ENCODE measurements around the gene FCRL6. TPM values are rescaled to one million over a fixed set of nuclear protein-coding genes. Genes with fewer than 3 reads are reported as not detected.

FCRL6 gene
- total RNA-seq, 1 experiment from 2014 or later, result not detected

GRCh38 chr1:159774465-159774864, 27.7 kb upstream of the FCRL6 start:
- no TSS peak for BruUV-seq (replicated peaks)
- POLR2A ChIA-PET, result no interaction called here
- intact Hi-C loops (cut with micrococcal nuclease; ENCODE audit: unreplicated experiment), result no loop called here
- Histone ChIP-seq H3K36me3 (ENCODE audit: control insufficient read depth, insufficient read depth, low read length) (no peaks in the 10 kb centered on the region), H3K9me3 (ENCODE audit: control insufficient read depth, insufficient read depth, low read depth, low read length) (no peaks in the 10 kb centered on the region), H3K27ac (ENCODE audit: low read length) (no peak overlapping the region), H3K27me3 (ENCODE audit: control insufficient read depth, insufficient read depth, low read length) (peaks cover 7% of the 10 kb centered on the region; the same call in 1 of the 2 replicates), H3K4me3 (ENCODE audit: low read depth in 2 of 2, low read length in 2 of 2) (no peak overlapping the region), H3K4me1 (ENCODE audit: control insufficient read depth, insufficient read depth, low read length) (no peaks in the 10 kb centered on the region)
- ATAC-seq (no peak), DNase-seq (ENCODE audit: low read depth, low spot score) (no peak)
- CTCF ChIA-PET, result no interaction called here
- in situ Hi-C loops (cut with HindIII; ENCODE audit: low pct_unique_long_range_greater_than_20kb, low sequenced_read_pairs), result no loop called here
- no peak for TF ChIP-seq TCF7L2 (IDR thresholded peaks at IDR 0.05; ENCODE audit: low read depth, low read length)
- TF ChIP-seq POLR2AphosphoS5 (IDR thresholded peaks at IDR 0.05; ENCODE audit: low read depth, low read length), result no peak
- TF ChIP-seq REST (IDR thresholded peaks at IDR 0.05; ENCODE audit: insufficient read depth in 1 of 2, low read depth in 2 of 2, low read length in 1 of 2), result no peak
- TF ChIP-seq, protein P1, sequence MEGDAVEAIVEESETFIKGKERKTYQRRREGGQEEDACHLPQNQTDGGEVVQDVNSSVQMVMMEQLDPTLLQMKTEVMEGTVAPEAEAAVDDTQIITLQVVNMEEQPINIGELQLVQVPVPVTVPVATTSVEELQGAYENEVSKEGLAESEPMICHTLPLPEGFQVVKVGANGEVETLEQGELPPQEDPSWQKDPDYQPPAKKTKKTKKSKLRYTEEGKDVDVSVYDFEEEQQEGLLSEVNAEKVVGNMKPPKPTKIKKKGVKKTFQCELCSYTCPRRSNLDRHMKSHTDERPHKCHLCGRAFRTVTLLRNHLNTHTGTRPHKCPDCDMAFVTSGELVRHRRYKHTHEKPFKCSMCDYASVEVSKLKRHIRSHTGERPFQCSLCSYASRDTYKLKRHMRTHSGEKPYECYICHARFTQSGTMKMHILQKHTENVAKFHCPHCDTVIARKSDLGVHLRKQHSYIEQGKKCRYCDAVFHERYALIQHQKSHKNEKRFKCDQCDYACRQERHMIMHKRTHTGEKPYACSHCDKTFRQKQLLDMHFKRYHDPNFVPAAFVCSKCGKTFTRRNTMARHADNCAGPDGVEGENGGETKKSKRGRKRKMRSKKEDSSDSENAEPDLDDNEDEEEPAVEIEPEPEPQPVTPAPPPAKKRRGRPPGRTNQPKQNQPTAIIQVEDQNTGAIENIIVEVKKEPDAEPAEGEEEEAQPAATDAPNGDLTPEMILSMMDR (IDR thresholded peaks at IDR 0.05), result no peak
- TF ChIP-seq SIN3A (IDR thresholded peaks at IDR 0.05; ENCODE audit: borderline replicate concordance, insufficient read depth, low read depth, low read length), result no peak

- Histone ChIP-seq H3K36me3 (ENCODE audit: control insufficient read depth, insufficient read depth, low read length) (no peaks in the 10 kb centered on the region), H3K27ac (ENCODE audit: low read length) (no peak overlapping the region), H3K4me3 (ENCODE audit: low read depth in 2 of 2, low read length in 2 of 2) (no peak overlapping the region), H3K4me1 (ENCODE audit: control insufficient read depth, insufficient read depth, low read length) (no peaks in the 10 kb centered on the region), H3K9me3 (ENCODE audit: control insufficient read depth, insufficient read depth, low read depth, low read length) (no peaks in the 10 kb centered on the region), H3K27me3 (ENCODE audit: control insufficient read depth, insufficient read depth, low read length) (peaks cover 7% of the 10 kb centered on the region; the same call in 1 of the 2 replicates)
- ATAC-seq (no peak), DNase-seq (ENCODE audit: low read depth, low spot score) (no peak)
- no TSS peak for BruUV-seq (replicated peaks)
- CTCF ChIA-PET, result interaction anchor here (0.7 kb wide), 1 partner anchor 548 kb away, joined by 4 read pairs; no protein-coding TSS in a partner anchor
- intact Hi-C loops (cut with micrococcal nuclease; ENCODE audit: unreplicated experiment), result no loop called here
- in situ Hi-C loops (cut with HindIII; ENCODE audit: low pct_unique_long_range_greater_than_20kb, low sequenced_read_pairs), result no loop called here
- TF ChIP-seq POLR2AphosphoS5 (IDR thresholded peaks at IDR 0.05; ENCODE audit: low read depth, low read length) (no peak), SIN3A (IDR thresholded peaks at IDR 0.05; ENCODE audit: borderline replicate concordance, insufficient read depth, low read depth, low read length) (no peak), REST (IDR thresholded peaks at IDR 0.05; ENCODE audit: insufficient read depth in 1 of 2, low read depth in 2 of 2, low read length in 1 of 2) (no peak), TCF7L2 (IDR thresholded peaks at IDR 0.05; ENCODE audit: low read depth, low read length) (no peak)
- TF ChIP-seq, protein P1 (IDR thresholded peaks at IDR 0.05), result peak; percentile 29; the same call in 1 of the 2 replicates
- POLR2A ChIA-PET, result no interaction called here
These were observed 26.4 kb upstream of the FCRL6 start for GRCh38 chr1:159775716-159776115.
